HG02852 (cell line): ENCODE results near the gene SHISA3.

Experiments
- ATAC-seq: cut with Tn5 transposase; IDR thresholded peaks from one replicate; pipeline ENCODE4 v1.9.1; 2021; ENCODE audit warnings: mild to moderate bottlenecking, moderate library complexity; ENCODE audit not compliant: unreplicated experiment

SHISA3 gene

GRCh38 chr4:42391355-42391664, 6.0 kb upstream of the SHISA3 start:
- ATAC-seq = no peak

GRCh38 chr4:42391981-42392380, 5.3 kb upstream of the SHISA3 start:
- ATAC-seq = no peak

- no peak for ATAC-seq
These were observed 4.9 kb upstream of the SHISA3 start for GRCh38 chr4:42392436-42392835.

- ATAC-seq = no peak
These were observed 1.7 kb upstream of the SHISA3 start for GRCh38 chr4:42395595-42395994.

- no peak for ATAC-seq
These were observed 932 bp upstream of the SHISA3 start for GRCh38 chr4:42396361-42396751.

- ATAC-seq = peak; percentile 38
These were observed 415 bp downstream of the SHISA3 start for GRCh38 chr4:42397635-42398170.

- peak; percentile 35 for ATAC-seq
These were observed 1.0 kb downstream of the SHISA3 start for GRCh38 chr4:42398171-42398870.

- ATAC-seq = no peak
These were observed 1.6 kb downstream of the SHISA3 start for GRCh38 chr4:42398871-42399331.

GRCh38 chr4:42399393-42399792, 2.1 kb downstream of the SHISA3 start:
- no peak for ATAC-seq

GRCh38 chr4:42401171-42401570, 3.9 kb downstream of the SHISA3 start:
- no peak for ATAC-seq

- ATAC-seq = no peak
These were observed 6.7 kb downstream of the SHISA3 start for GRCh38 chr4:42404001-42404400.

- ATAC-seq = no peak
These were observed 13.2 kb downstream of the SHISA3 start for GRCh38 chr4:42410446-42410845.

GRCh38 chr4:42411803-42412202, 14.5 kb downstream of the SHISA3 start:
- no peak for ATAC-seq

- ATAC-seq = no peak
These were observed 15.0 kb downstream of the SHISA3 start for GRCh38 chr4:42412251-42412650.

- no peak for ATAC-seq
These were observed 18.0 kb downstream of the SHISA3 start for GRCh38 chr4:42415281-42415680.

GRCh38 chr4:42416017-42416416, 18.7 kb downstream of the SHISA3 start:
- no peak for ATAC-seq

- no peak for ATAC-seq
These were observed 20.3 kb downstream of the SHISA3 start for GRCh38 chr4:42417550-42417949.

GRCh38 chr4:42420140-42420539, 22.9 kb downstream of the SHISA3 start:
- no peak for ATAC-seq

- ATAC-seq = no peak
These were observed 28.1 kb downstream of the SHISA3 start for GRCh38 chr4:42425146-42426065.

GRCh38 chr4:42428036-42428435, 30.7 kb downstream of the SHISA3 start:
- no peak for ATAC-seq

- ATAC-seq = no peak
These were observed 39.8 kb downstream of the SHISA3 start for GRCh38 chr4:42436928-42437565.
